GM19043 (cell line): ENCODE data around the gene FER.

Source experiments
- ATAC-seq: cut with Tn5 transposase; IDR thresholded peaks from one replicate; pipeline ENCODE4 v1.9.1; 2021; ENCODE audit warnings: low read depth; ENCODE audit not compliant: unreplicated experiment

FER gene

DNA sequence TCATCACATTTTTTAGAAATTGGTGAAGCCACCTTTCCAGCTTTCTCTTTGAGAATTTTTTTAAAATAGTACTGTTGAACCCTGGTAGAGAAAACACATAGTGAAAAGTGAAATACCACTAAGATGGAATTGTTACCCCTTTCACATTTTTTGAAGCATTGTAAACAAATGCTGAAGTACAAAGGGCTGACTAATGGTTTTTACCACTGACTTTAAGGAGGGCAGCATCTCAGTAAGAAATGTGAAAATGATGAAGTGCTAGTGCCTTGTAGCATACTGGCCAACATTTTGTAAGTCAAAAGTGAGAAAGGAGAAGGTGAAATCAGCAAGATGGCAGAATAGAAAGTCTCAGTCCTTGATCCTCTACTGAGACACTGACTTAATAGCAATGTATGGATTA is 341.5 kb downstream of the FER start:
- ATAC-seq = no peak

- no peak for ATAC-seq
Observed at GRCh38 chr5:109099081-109099480, 351.4 kb downstream of the FER start.

GRCh38 chr5:109100971-109101370 is 353.3 kb downstream of the FER start:
- no peak for ATAC-seq

DNA sequence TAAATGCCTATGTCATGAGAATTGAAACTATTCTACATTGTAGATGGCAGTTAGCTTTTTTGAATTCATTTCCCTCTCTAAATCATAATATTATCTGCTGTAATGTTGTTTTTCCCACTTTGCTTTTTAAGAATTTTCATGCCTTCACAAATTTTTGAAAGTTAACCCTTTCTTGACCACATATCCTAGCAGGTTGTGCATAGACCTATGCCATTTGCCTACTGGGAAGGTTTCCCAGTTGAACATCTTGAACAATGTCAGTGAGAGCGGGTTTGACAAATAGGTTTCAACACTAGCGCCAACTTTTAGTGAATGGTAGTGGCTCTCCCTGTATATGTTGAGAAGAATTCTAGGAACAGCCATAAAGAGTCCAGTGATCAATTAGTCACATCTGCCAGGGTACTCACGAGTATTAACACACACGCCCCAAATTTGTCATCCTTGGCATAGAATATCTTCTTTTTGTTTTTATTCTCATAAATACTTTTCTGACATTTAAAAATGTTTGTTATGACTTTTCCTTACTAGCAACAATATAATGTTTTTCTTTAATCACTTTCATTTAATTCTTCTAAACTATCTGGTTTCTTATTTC is 354.5 kb downstream of the FER start:
- ATAC-seq = no peak

- ATAC-seq = no peak
Observed at GRCh38 chr5:109105631-109106267, 358.1 kb downstream of the FER start.

GRCh38 chr5:109111680-109112079 is 364.0 kb downstream of the FER start:
- ATAC-seq = no peak

DNA sequence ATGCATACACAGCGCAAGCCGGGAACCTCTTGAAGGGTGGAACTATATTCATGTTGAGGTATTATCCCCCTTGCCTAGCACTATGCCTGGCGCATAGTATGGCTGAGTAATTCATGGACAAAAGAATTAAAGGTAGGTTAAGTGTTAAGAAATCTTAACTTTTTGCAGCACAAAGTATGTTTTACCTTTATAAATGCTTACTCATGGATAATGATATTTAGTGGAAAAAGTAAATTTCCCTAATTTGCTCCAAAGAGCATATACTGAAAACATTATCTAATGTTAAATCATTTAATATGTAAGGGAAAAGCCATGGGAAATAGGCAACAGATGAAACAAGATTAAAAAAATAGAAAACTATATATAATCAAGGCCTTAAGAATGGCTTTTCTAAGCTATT is 365.9 kb downstream of the FER start:
- ATAC-seq = no peak

DNA sequence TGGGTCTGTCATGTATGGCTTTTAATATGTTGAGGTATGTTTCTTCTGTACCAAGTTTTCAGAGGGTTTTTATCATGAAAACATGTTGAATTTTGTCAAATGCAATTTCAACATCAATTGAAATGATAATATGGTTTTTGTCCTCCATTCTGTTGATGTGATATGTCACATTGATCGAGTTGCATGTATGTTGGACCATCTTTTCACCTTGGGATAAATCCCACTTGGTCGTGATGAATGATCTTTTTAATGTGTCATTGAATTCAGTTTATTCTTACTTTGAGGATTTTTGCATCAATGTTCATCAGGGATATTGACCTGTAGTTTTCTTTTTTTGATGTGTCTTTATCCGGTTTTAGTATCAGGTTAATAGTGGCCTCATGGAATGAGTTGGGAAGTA is 373.5 kb downstream of the FER start:
- ATAC-seq = no peak

- no peak for ATAC-seq
Observed at GRCh38 chr5:109125755-109126429, 378.2 kb downstream of the FER start.

- no peak for ATAC-seq
Observed at GRCh38 chr5:109126481-109126880, 378.8 kb downstream of the FER start.

DNA sequence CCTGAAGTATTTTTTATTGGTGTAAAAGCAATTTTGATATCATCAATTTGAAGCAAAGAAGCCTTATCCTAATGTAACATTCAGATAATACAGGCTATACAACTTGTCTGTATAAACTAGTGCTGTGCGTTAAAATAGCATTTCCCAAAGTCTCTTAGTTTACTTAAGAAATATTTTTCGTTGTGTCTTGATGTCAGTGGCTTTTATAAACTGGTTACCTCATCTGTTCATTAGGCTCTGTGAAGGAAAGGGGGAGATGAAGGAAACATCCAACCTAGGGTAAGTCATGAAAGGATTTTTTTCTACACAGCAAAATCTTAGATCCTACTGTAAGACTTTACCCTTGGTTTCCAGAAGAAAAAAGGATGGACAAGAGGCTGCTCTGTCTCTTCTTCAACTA is 389.2 kb downstream of the FER start:
- no peak for ATAC-seq

- no peak for ATAC-seq
Observed at GRCh38 chr5:109141222-109142200, 393.8 kb downstream of the FER start.

GRCh38 chr5:109143031-109143430 is 395.3 kb downstream of the FER start:
- no peak for ATAC-seq

DNA sequence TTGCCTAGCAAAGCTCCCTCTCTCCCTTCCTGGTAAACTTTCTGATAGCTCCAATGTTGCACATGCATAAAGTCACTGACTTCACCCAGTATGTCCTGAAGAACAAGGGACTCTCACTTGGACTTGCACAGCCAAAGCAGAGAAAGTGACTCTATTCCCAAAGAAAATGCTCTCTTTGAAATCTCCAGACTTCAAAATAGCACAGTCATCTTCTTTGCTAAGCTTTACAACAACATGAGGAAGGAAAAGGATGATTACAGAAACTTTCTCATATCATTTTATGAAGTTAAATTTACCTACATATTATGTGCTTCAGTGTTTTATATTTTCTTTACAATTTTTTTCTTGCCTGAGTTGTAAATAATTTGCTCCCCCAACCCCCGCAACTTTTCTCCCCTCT is 397.4 kb downstream of the FER start:
- no peak for ATAC-seq

DNA sequence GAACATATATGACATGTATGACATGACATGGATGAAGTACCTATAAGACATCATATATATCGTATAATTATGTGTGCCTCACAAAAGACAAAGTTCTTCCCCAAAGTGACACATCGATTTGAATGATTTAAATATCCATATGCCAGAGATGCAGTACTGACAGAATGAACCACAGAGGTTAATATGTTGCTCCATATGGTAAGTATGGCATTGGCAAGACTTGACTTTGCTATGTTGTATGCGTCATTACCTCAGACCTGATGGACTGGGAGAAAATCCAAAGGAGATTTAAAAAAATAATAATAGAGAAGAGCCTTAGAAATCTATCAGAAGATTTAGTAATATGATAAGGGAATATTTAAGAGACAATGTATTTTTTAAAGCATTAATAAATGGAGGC is 398.9 kb downstream of the FER start:
- no peak for ATAC-seq

- no peak for ATAC-seq
Observed at GRCh38 chr5:109152565-109152964, 404.9 kb downstream of the FER start.

DNA sequence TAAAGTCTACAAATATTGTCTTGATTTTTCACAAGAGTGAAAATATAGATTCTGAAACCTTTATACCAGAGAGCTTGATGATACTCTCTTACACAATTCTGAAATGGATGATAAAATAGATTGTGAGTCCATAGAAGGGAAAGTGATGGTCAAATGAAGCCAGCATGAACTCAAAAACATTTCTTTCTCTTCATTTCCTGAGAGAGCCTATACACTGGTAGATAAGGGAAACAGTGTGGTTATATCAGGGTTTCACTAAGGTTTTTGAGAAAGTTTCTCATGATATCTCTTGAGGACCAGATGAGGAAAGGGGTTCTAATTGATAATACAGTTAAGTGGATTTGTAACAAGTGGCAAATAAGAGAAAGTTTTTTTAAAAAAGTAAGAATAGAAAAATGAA is 407.9 kb downstream of the FER start:
- no peak for ATAC-seq

GRCh38 chr5:109156885-109157284 is 409.2 kb downstream of the FER start:
- no peak for ATAC-seq

- no peak for ATAC-seq
Observed at GRCh38 chr5:109160468-109160867, 412.8 kb downstream of the FER start.

GRCh38 chr5:109161914-109162683 is 414.4 kb downstream of the FER start:
- ATAC-seq = peak; percentile 65
